ENCODE results near the gene LNPK.

GRCh38 chr2:175890636-175891242, 111.3 kb downstream of the LNPK start:
- TF ChIP-seq POLR2A (IDR thresholded peaks at IDR 0.05; ENCODE audit: low read length) (no peak), GATA1 (IDR thresholded peaks at IDR 0.05; ENCODE audit: low read depth, low read length) (no peak)

All from erythroblast (primary cell).